Fibroblast of lung (primary cell): Measurements from ENCODE around the gene PCIF1.

ENCODE experiments used
- EZH2 ChIP-seq: IDR thresholded peaks from 2 replicates; pipeline ENCODE4 v1.5.1; 2012; ENCODE audit warnings: low read length, control low read depth, mild to moderate bottlenecking; ENCODE audit errors: missing control alignments
- TF ChIP-seq, protein P1 (sequence below), 2 donors: IDR thresholded peaks in 1 of 2; conservative IDR thresholded peaks in 1 of 2; 1 replicate in 1 of 2; 2 replicates in 1 of 2; pipeline ENCODE4 v1.5.1; 2011 to 2012; ENCODE audit warnings: low read length in 2 of 2, control low read depth in 1 of 2, inconsistent platforms in 1 of 2, low read depth in 1 of 2, mild to moderate bottlenecking in 1 of 2

DNA sequence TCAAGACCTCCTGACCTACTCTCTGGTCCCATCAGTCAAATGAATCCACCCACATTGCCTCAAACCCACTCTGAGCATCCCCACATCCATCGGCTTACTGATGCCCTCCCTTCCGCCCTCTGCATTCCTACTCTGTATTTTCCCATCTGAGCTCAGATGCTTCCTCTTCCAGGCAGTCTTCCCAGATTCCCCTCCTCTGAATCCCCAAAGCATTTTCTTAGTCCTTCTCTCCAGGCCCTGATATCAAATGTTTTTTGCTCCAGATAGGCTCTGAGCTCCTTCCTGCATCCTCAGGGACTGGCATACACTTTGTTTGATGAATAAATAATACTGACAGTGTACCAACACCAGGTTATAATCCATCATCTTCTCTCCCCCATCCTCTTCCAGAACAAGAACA lies 26.4 kb upstream of the PCIF1 start:
- TF ChIP-seq, protein P1, sequence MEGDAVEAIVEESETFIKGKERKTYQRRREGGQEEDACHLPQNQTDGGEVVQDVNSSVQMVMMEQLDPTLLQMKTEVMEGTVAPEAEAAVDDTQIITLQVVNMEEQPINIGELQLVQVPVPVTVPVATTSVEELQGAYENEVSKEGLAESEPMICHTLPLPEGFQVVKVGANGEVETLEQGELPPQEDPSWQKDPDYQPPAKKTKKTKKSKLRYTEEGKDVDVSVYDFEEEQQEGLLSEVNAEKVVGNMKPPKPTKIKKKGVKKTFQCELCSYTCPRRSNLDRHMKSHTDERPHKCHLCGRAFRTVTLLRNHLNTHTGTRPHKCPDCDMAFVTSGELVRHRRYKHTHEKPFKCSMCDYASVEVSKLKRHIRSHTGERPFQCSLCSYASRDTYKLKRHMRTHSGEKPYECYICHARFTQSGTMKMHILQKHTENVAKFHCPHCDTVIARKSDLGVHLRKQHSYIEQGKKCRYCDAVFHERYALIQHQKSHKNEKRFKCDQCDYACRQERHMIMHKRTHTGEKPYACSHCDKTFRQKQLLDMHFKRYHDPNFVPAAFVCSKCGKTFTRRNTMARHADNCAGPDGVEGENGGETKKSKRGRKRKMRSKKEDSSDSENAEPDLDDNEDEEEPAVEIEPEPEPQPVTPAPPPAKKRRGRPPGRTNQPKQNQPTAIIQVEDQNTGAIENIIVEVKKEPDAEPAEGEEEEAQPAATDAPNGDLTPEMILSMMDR (conservative IDR thresholded peaks at IDR 0.05 in 1 of 2, IDR thresholded peaks at IDR 0.05 in 1 of 2; ENCODE audit: low read depth in 1 of 2, low read length in 2 of 2), result no peak
- TF ChIP-seq EZH2, result no peak
